ENCODE measurements around the gene OSCP1.

OSCP1 gene

GRCh38 chr1:36400825-36401601, 49.2 kb downstream of the OSCP1 start:
- no peak for DNase-seq

- DNase-seq, result peak; percentile 33
Measured at GRCh38 chr1:36400514-36400824, 49.8 kb downstream of the OSCP1 start.

- no peak for DNase-seq
Measured at GRCh38 chr1:36398370-36398977, 51.8 kb downstream of the OSCP1 start.

GRCh38 chr1:36397378-36398230, 52.6 kb downstream of the OSCP1 start, which contains the start of gene LSM10:
Gene LSM10 (minus strand): TSS chr1:36397908. CDS start chr1:36394129, 3,779 bp downstream.
- DNase-seq, result peak; percentile 92

GRCh38 chr1:36397083-36397377, 53.2 kb downstream of the OSCP1 start:
- DNase-seq, result no peak

- DNase-seq, result no peak
Measured at GRCh38 chr1:36396359-36396758, 53.9 kb downstream of the OSCP1 start.

GRCh38 chr1:36393686-36394085, 56.6 kb downstream of the OSCP1 start:
- DNase-seq, result no peak

GRCh38 chr1:36392836-36393235, 57.4 kb downstream of the OSCP1 start:
- DNase-seq, result no peak

- DNase-seq, result no peak
Measured at GRCh38 chr1:36391271-36391670, 59.0 kb downstream of the OSCP1 start.

GRCh38 chr1:36390411-36390810, 59.8 kb downstream of the OSCP1 start:
- DNase-seq, result no peak

- DNase-seq, result no peak
Measured at GRCh38 chr1:36389999-36390398, 60.3 kb downstream of the OSCP1 start.

- DNase-seq, result no peak
Measured at GRCh38 chr1:36389261-36389660, 61.0 kb downstream of the OSCP1 start.

GRCh38 chr1:36387141-36387949, 62.9 kb downstream of the OSCP1 start:
- no peak for DNase-seq

- peak; percentile 85 for DNase-seq
Measured at GRCh38 chr1:36386265-36387140, 63.7 kb downstream of the OSCP1 start.

GRCh38 chr1:36385410-36386264, 64.6 kb downstream of the OSCP1 start, which contains the start of gene STK40:
Gene STK40 (minus strand): TSS chr1:36385924. CDS start chr1:36361332, 24,592 bp downstream.
- peak; percentile 98 for DNase-seq

- DNase-seq, result peak; percentile 59
Measured at GRCh38 chr1:36384542-36385409, 65.5 kb downstream of the OSCP1 start.

GRCh38 chr1:36383240-36383639, 67.0 kb downstream of the OSCP1 start:
- no peak for DNase-seq

- DNase-seq, result no peak
Measured at GRCh38 chr1:36382669-36383068, 67.6 kb downstream of the OSCP1 start.

GRCh38 chr1:36382231-36382630, 68.0 kb downstream of the OSCP1 start:
- DNase-seq, result no peak

- no peak for DNase-seq
Measured at GRCh38 chr1:36381405-36381804, 68.8 kb downstream of the OSCP1 start.
